K562 (cell line): ENCODE results near the gene PLCL1. TPM values are rescaled to one million over a fixed set of nuclear protein-coding genes. Genes with fewer than 3 reads are reported as not detected.

Source experiments
- ATF3 ChIP-seq, 2 experiments: fragments of 450-650 bp in 1 of 2; sonication (generic) in 1 of 2; formaldehyde crosslinking in 1 of 2; IDR thresholded peaks in 1 of 2; conservative IDR thresholded peaks in 1 of 2; 2 replicates each; pipeline versions ENCODE4 v1.6.1 to v1.8.1; 2016 to 2023; ENCODE audit warnings: mild to moderate bottlenecking in 2 of 2, moderate library complexity in 2 of 2, inconsistent platforms in 1 of 2, missing genetic modification reagents in 1 of 2
- CBFA2T2 ChIP-seq: fragments of 450-650 bp; conservative IDR thresholded peaks from 2 replicates; pipeline ENCODE4 v1.6.1; 2017; ENCODE audit warnings: mild to moderate bottlenecking
- FOXM1 ChIP-seq, 2 experiments: fragments of 450-650 bp in 1 of 2; sonication (generic) in 1 of 2; formaldehyde crosslinking in 1 of 2; IDR thresholded peaks; 2 replicates each; pipeline versions ENCODE4 v1.6.1 to v1.9.0; 2017 to 2022; ENCODE audit warnings: low read depth in 2 of 2, mild to moderate bottlenecking in 2 of 2, missing genetic modification reagents in 1 of 2, moderate library complexity in 1 of 2
- HES1 ChIP-seq: fragments of 450-650 bp; IDR thresholded peaks from 2 replicates; pipeline ENCODE4 v1.6.1; 2016; ENCODE audit warnings: low read depth, mild to moderate bottlenecking, moderate library complexity
- NR2C1 ChIP-seq, 2 experiments: fragments of 450-650 bp; IDR thresholded peaks; 2 replicates each; pipeline ENCODE4 v1.6.1; 2017; ENCODE audit warnings: mild to moderate bottlenecking in 2 of 2, antibody characterized with exemption in 1 of 2, inconsistent platforms in 1 of 2, missing compliant biosample characterization in 1 of 2, missing genetic modification characterization in 1 of 2
- NR2C2 ChIP-seq, 2 experiments: fragments of 200-800 bp in 1 of 2; sonication (Bioruptor generic) in 1 of 2; sonication (generic) in 1 of 2; formaldehyde crosslinking in 1 of 2; IDR thresholded peaks; 2 replicates each; pipeline versions ENCODE4 v1.6.1 to v1.8.0; 2016 to 2022; ENCODE audit warnings: mild to moderate bottlenecking in 1 of 2, missing compliant biosample characterization in 1 of 2, missing genetic modification characterization in 1 of 2, missing genetic modification reagents in 1 of 2
- PRPF4 ChIP-seq: fragments of 200-400 bp; formaldehyde crosslinking; IDR thresholded peaks from one replicate; pipeline ENCODE4 v1.6.1; 2017; ENCODE audit warnings: low read length, low read depth, mild to moderate bottlenecking; ENCODE audit not compliant: insufficient read depth, poor library complexity, severe bottlenecking
- SUPT5H ChIP-seq: fragments of 450-650 bp; IDR thresholded peaks from 2 replicates; pipeline ENCODE4 v1.6.1; 2016
- TEAD4 ChIP-seq, 2 experiments: sonication (generic) in 1 of 2; formaldehyde crosslinking in 1 of 2; IDR thresholded peaks; 2 replicates each; pipeline versions ENCODE4 v1.6.1 to v1.8.0; 2012 to 2022; ENCODE audit warnings: borderline replicate concordance in 1 of 2, inconsistent platforms in 1 of 2, low read length in 1 of 2, mild to moderate bottlenecking in 1 of 2, missing genetic modification reagents in 1 of 2
- ZBTB12 ChIP-seq: fragments of 250-450 bp; sonication (Bioruptor Pico); IDR thresholded peaks from 2 replicates; pipeline ENCODE4 v1.4.0; 2020
- ZKSCAN1 ChIP-seq: fragments of 150-350 bp; IDR thresholded peaks from 2 replicates; pipeline ENCODE4 v1.6.1; 2016; ENCODE audit warnings: low read depth, low read length
- ZNF668 ChIP-seq: fragments of 250-450 bp; sonication (Bioruptor Pico); IDR thresholded peaks from 2 replicates; pipeline ENCODE4 v1.8.0; 2022; ENCODE audit warnings: mild to moderate bottlenecking, inconsistent platforms
- polyA plus RNA-seq, 8 experiments: library from polyadenylated mRNA; depleted of rRNA in 4 of 8; stranded (reverse) in 5 of 8; unstranded in 3 of 8; fragments of >200 nt; fragmentation: Nextera tagmentation in 2 of 8; fragmentation: Illumina TruSeq in 1 of 8; extraction: Ambion mirVana in 2 of 8; extraction: Trizol in 1 of 8; gene quantifications; 2 replicates each; pipeline versions ENCODE4 v1.2.1 to v1.2.3, GENCODE V29; 2011 to 2014; ENCODE audit warnings: inconsistent platforms in 1 of 8, missing spikeins in 1 of 8
- total RNA-seq, 7 experiments: library from RNA; depleted of rRNA in 6 of 7; stranded (reverse); fragments of >200 nt in 6 of 7; fragmentation: Illumina TruSeq in 2 of 7; extraction: Trizol in 2 of 7; gene quantifications; 2 replicates each; pipeline versions ENCODE4 v1.2.1 to v1.2.3, GENCODE V29; 2011 to 2021; ENCODE audit warnings: low replicate concordance in 1 of 7
- TF ChIP-seq, protein P1 (sequence below): sonication (generic); formaldehyde crosslinking; IDR thresholded peaks from 2 replicates; pipeline ENCODE4 v1.5.0; 2020; ENCODE audit warnings: missing genetic modification reagents

Gene PLCL1
- total and polyA plus RNA-seq, 9 of the 15 experiments (the other 6 are each of a cell fraction or from before 2014, with no cell fraction given), result 2.0 to 17.7 (median 8.6) TPM

DNA sequence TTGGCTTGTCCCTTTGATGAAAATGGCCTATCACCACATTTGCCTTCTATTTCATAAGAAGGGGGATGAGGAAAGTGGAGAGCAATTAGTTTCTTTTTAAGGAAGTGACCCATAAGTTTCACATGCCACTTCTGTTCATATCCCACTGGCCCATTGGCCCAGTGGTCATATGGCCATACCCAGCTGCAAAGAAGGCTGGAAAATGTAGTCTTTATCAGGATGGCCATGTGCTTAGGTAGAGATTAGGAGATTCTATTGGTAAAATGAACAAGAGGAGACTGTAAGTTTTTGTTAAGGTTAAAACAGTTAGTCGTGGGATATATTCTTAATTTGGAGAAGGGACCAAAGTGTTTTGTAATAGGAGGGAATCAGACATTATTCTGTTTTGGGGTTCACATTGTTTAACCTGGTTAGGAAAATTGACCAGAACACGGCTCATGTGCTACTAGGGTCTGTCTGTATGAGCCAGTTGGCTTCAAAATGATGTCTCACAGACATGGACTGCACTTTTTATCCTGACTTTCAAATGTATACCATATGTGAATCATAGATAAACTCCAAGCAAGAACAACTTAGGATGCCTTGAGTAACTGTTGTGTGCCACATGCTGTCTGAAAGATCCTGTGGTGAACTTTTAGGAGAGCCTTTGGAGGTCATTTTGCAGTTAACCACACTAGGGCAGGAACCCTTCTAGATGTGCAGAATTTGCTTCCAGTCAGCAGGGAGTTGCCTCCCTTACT, 17.3 kb downstream of the PLCL1 start (continued):
- TF ChIP-seq ZKSCAN1, result no peak
- no peak for TF ChIP-seq SUPT5H
- no peak for TF ChIP-seq ATF3 (IDR thresholded peaks at IDR 0.05)
- TF ChIP-seq ATF3 (CRISPR knock-in tag; conservative IDR thresholded peaks at IDR 0.05), result no peak
- no peak for TF ChIP-seq NR2C1 (IDR thresholded peaks at IDR 0.05)
- TF ChIP-seq NR2C1 (tag; IDR thresholded peaks at IDR 0.05), result peak; percentile 58; the same call in 1 of the 2 replicates
- 0 out of 2 replicates have a peak, but pooled peaks have one; percentile 15 for TF ChIP-seq FOXM1 (IDR thresholded peaks at IDR 0.05; ENCODE audit: low read depth)
- no peak for TF ChIP-seq FOXM1 (CRISPR knock-in tag; IDR thresholded peaks at IDR 0.05; ENCODE audit: low read depth)
- TF ChIP-seq CBFA2T2, result peak; percentile 34
- peak; percentile 34 for TF ChIP-seq TEAD4 (IDR thresholded peaks at IDR 0.05; ENCODE audit: low read length)
- TF ChIP-seq TEAD4 (CRISPR knock-in tag; IDR thresholded peaks at IDR 0.05; ENCODE audit: borderline replicate concordance), result no peak
- TF ChIP-seq ZNF668 (CRISPR knock-in tag), result no peak
- TF ChIP-seq ZBTB12 (CRISPR knock-in tag), result no peak
- TF ChIP-seq HES1, result no peak
- no peak for TF ChIP-seq NR2C2 (CRISPR knock-in tag; IDR thresholded peaks at IDR 0.05)
- peak; percentile 58; the same call in 1 of the 2 replicates for TF ChIP-seq NR2C2 (tag; IDR thresholded peaks at IDR 0.05)
- TF ChIP-seq, protein P1, sequence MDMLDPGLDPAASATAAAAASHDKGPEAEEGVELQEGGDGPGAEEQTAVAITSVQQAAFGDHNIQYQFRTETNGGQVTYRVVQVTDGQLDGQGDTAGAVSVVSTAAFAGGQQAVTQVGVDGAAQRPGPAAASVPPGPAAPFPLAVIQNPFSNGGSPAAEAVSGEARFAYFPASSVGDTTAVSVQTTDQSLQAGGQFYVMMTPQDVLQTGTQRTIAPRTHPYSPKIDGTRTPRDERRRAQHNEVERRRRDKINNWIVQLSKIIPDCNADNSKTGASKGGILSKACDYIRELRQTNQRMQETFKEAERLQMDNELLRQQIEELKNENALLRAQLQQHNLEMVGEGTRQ (CRISPR knock-in tag), result peak; percentile 59
- no peak for TF ChIP-seq PRPF4
